Trophoblast cell (in vitro differentiated cells and primary cell): ENCODE results near the gene TBC1D12.

Source experiments
- DNase-seq, 2 donors: peaks; one replicate each; pipeline ENCODE4 v3.0.0-alpha.2; 2016
- H2AFZ ChIP-seq: 2 replicates; pipeline ENCODE4 v1.6.1; 2013; ENCODE audit warnings: low read length, moderate library complexity, mild to moderate bottlenecking; ENCODE audit not compliant: insufficient read depth, poor library complexity
- H2AK5ac ChIP-seq: 2 replicates; pipeline ENCODE4 v1.6.1; 2013; ENCODE audit warnings: mild to moderate bottlenecking, low read length
- H2BK120ac ChIP-seq: 2 replicates; pipeline ENCODE4 v1.6.1; 2013; ENCODE audit warnings: low read length, mild to moderate bottlenecking, moderate library complexity; ENCODE audit not compliant: insufficient read depth, poor library complexity
- H2BK12ac ChIP-seq: 2 replicates; pipeline ENCODE4 v1.6.1; 2013; ENCODE audit warnings: mild to moderate bottlenecking, low read length, moderate library complexity
- H2BK5ac ChIP-seq: 2 replicates; pipeline ENCODE4 v1.6.1; 2013; ENCODE audit warnings: low read length, low read depth, moderate library complexity, mild to moderate bottlenecking; ENCODE audit not compliant: poor library complexity
- H3K14ac ChIP-seq: 2 replicates; pipeline ENCODE4 v1.6.1; 2013; ENCODE audit warnings: mild to moderate bottlenecking, low read length
- H3K18ac ChIP-seq: 2 replicates; pipeline ENCODE4 v1.6.1; 2013; ENCODE audit warnings: mild to moderate bottlenecking, low read length
- H3K23ac ChIP-seq: 2 replicates; pipeline ENCODE4 v1.6.1; 2013; ENCODE audit warnings: low read length
- H3K27ac ChIP-seq: 2 replicates; pipeline ENCODE4 v1.5.1; 2013; ENCODE audit warnings: low read depth, mild to moderate bottlenecking, inconsistent platforms, low read length, moderate library complexity
- H3K27me3 ChIP-seq: 2 replicates; pipeline ENCODE4 v1.6.1; 2013; ENCODE audit warnings: inconsistent platforms, mild to moderate bottlenecking, low read length, moderate library complexity; ENCODE audit not compliant: insufficient read depth
- H3K36me3 ChIP-seq, 2 experiments: 1 replicate in 1 of 2; 2 replicates in 1 of 2; pipeline ENCODE4 v1.6.1; 2013; ENCODE audit warnings: low read length in 2 of 2, mild to moderate bottlenecking in 2 of 2, moderate library complexity in 1 of 2; ENCODE audit not compliant: insufficient read depth in 2 of 2, control insufficient read depth in 1 of 2
- H3K4ac ChIP-seq: 2 replicates; pipeline ENCODE4 v1.6.1; 2013; ENCODE audit warnings: low read depth, mild to moderate bottlenecking, low read length, moderate library complexity
- H3K4me1 ChIP-seq, 2 experiments: 1 replicate in 1 of 2; 2 replicates in 1 of 2; pipeline ENCODE4 v1.6.1; 2013; ENCODE audit warnings: low read length in 2 of 2, mild to moderate bottlenecking in 2 of 2, moderate library complexity in 1 of 2; ENCODE audit not compliant: insufficient read depth in 2 of 2, control insufficient read depth in 1 of 2
- H3K4me2 ChIP-seq: 2 replicates; pipeline ENCODE4 v1.6.1; 2013; ENCODE audit warnings: inconsistent platforms, mild to moderate bottlenecking, low read length, moderate library complexity
- H3K4me3 ChIP-seq: 2 replicates; pipeline ENCODE4 v1.5.1; 2013; ENCODE audit warnings: mild to moderate bottlenecking, low read depth, low read length, inconsistent platforms
- H3K79me1 ChIP-seq: one replicate; pipeline ENCODE4 v1.6.1; 2013; ENCODE audit warnings: low read length
- H3K79me2 ChIP-seq: 2 replicates; pipeline ENCODE4 v1.6.1; 2013; ENCODE audit warnings: low read length, mild to moderate bottlenecking; ENCODE audit not compliant: control insufficient read depth, insufficient read depth, poor library complexity
- H3K9ac ChIP-seq: 2 replicates; pipeline ENCODE4 v1.6.1; 2013; ENCODE audit warnings: mild to moderate bottlenecking, low read length
- H3K9me3 ChIP-seq: 2 replicates; pipeline ENCODE4 v1.6.1; 2013; ENCODE audit warnings: low read depth, mild to moderate bottlenecking, control low read depth, inconsistent platforms, low read length; ENCODE audit not compliant: insufficient read depth
- H4K12ac ChIP-seq: 2 replicates; pipeline ENCODE4 v1.6.1; 2013; ENCODE audit warnings: low read depth, mild to moderate bottlenecking, low read length, moderate library complexity
- H4K8ac ChIP-seq: 2 replicates; pipeline ENCODE4 v1.6.1; 2013; ENCODE audit warnings: low read depth, mild to moderate bottlenecking, low read length, moderate library complexity
- H4K91ac ChIP-seq: one replicate; pipeline ENCODE4 v1.6.1; 2013; ENCODE audit warnings: low read depth, mild to moderate bottlenecking, low read length, moderate library complexity
- WGBS: extraction: QIAGEN DNeasy Blood & Tissue Kit; methylation state at CpG from one replicate; pipeline ENCODE4 v1.1.7; 2013; ENCODE audit warnings: missing lambda C conversion rate; ENCODE audit not compliant: insufficient read length, insufficient coverage; ENCODE audit errors: extremely low coverage; 5-methylcytosine and 5-hydroxymethylcytosine counted together

TBC1D12 gene

DNA sequence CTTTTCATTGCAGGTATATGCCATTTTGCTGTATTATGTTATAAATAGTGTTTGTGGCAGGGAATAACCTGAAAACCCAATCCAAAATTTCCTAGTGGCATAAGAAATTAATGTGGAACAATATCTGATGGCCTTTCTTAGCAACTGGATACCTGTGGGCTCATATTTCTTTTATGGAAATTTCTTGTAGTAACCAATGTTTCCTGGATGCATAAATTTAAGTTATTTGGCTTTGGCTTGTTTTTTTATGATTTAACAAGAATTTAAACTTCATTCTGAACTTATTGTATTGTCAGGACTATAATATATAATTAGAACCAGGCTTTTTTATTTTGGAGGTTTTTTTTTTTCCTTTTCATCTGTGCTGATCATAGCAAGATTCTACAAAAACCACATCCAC is 30.1 kb downstream of the TBC1D12 start:
- Histone ChIP-seq H3K14ac (no peak overlapping the region), H3K79me1 (no peaks in the 10 kb centered on the region), H3K36me3 (no peaks in the 10 kb centered on the region), H3K9me3 (no peaks in the 10 kb centered on the region), H2BK5ac (no peak overlapping the region), H2AK5ac (no peak overlapping the region), H4K8ac (no peak overlapping the region), H2AFZ (no peak overlapping the region), H3K18ac (no peak overlapping the region), H3K79me2 (no peaks in the 10 kb centered on the region), H2BK120ac (no peak overlapping the region), H3K27me3 (no peaks in the 10 kb centered on the region), H3K4ac (no peak overlapping the region), H3K23ac (no peak overlapping the region), H3K4me2 (no peak overlapping the region), H3K9ac (no peak overlapping the region), H2BK12ac (no peak overlapping the region), H4K12ac (no peak overlapping the region), H3K4me1 (no peaks in the 10 kb centered on the region), H4K91ac (no peak overlapping the region), H3K27ac (no peak overlapping the region), H3K4me3 (no peak overlapping the region)
- DNase-seq, result no peak

DNA sequence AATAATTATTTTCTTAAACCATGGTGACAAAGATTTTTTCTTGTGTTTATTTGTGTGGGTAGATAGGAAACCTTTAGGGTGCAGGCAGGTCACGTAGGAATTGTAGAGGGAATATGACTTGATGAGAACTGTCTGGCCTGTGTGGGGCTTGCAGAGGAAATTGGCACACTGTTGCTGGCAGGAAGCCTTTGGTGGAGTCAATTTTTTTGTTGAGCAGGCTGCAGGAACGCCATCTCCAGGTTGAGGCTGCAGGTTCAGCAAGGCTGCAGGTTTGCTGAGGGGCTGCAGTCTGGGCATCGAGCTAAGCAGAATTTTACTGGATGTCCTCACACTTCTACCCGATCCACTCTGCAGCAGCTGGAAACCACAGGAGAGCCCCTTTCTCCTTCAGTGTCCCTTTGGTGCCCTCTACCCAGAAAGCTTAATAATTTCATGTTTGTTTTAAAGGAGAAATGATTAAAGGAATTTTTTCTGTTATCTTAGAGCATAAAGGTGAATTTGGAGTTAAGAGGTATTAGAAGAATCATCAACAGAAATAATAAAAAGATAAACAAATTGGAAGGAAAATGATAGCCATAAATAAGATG is 37.0 kb downstream of the TBC1D12 start:
- H3K4me3 ChIP-seq, result no peak overlapping the region
- no peaks in the 10 kb centered on the region for H3K27me3 ChIP-seq
- no peak overlapping the region for H3K14ac ChIP-seq
- no peak overlapping the region for H3K18ac ChIP-seq
- H4K8ac ChIP-seq, result no peak overlapping the region
- no peak overlapping the region for H2AFZ ChIP-seq
- H3K36me3 ChIP-seq, result no peaks in the 10 kb centered on the region
- no peak overlapping the region for H3K4ac ChIP-seq
- no peaks in the 10 kb centered on the region for H3K4me1 ChIP-seq
- H2BK5ac ChIP-seq, result no peak overlapping the region
- H4K91ac ChIP-seq, result no peak overlapping the region
- no peaks in the 10 kb centered on the region for H3K9me3 ChIP-seq
- H2BK12ac ChIP-seq, result no peak overlapping the region
- no peak overlapping the region for H3K4me2 ChIP-seq
- H3K27ac ChIP-seq, result no peak overlapping the region
- no peak overlapping the region for H3K23ac ChIP-seq
- no CpG with 5 or more reads among the region's 4 CpGs for WGBS
- no peak overlapping the region for H2AK5ac ChIP-seq
- H3K9ac ChIP-seq, result no peak overlapping the region
- H4K12ac ChIP-seq, result no peak overlapping the region
- DNase-seq, result no peak
- no peaks in the 10 kb centered on the region for H3K79me1 ChIP-seq
- no peaks in the 10 kb centered on the region for H3K79me2 ChIP-seq
- no peak overlapping the region for H2BK120ac ChIP-seq

DNA sequence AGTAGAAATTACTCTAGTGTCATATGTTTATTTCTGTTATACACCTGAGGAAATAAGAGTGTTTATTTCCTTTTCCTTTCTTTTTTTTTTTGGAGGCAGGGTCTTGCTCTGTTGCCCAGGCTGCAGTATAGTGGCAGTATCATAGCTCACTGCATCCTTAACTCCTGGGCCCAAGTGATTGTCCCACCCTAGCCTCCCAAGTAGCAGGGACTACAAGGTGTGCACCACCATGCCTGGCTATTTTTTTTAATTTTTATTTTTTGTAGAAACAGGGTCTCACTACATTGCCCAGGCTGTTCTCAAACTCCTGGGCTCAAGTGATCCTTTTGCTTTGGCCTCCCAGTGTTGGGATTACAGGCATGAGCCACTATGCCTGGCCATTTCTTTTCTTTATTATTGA is 37.8 kb downstream of the TBC1D12 start:
- no peak overlapping the region for H2AFZ ChIP-seq
- H2BK120ac ChIP-seq, result no peak overlapping the region
- H3K79me1 ChIP-seq, result no peaks in the 10 kb centered on the region
- H4K8ac ChIP-seq, result no peak overlapping the region
- H4K91ac ChIP-seq, result no peak overlapping the region
- no peak overlapping the region for H3K18ac ChIP-seq
- H2BK5ac ChIP-seq, result no peak overlapping the region
- no peak overlapping the region for H2BK12ac ChIP-seq
- no peak for DNase-seq
- no peak overlapping the region for H3K9ac ChIP-seq
- H3K9me3 ChIP-seq, result no peaks in the 10 kb centered on the region
- H3K27me3 ChIP-seq, result no peaks in the 10 kb centered on the region
- H3K23ac ChIP-seq, result no peak overlapping the region
- H3K4me2 ChIP-seq, result no peak overlapping the region
- H3K4ac ChIP-seq, result no peak overlapping the region
- no peak overlapping the region for H3K27ac ChIP-seq
- no peaks in the 10 kb centered on the region for H3K36me3 ChIP-seq
- H3K4me1 ChIP-seq, result no peaks in the 10 kb centered on the region
- no peak overlapping the region for H3K4me3 ChIP-seq
- H4K12ac ChIP-seq, result no peak overlapping the region
- no peak overlapping the region for H3K14ac ChIP-seq
- H2AK5ac ChIP-seq, result no peak overlapping the region
- no peaks in the 10 kb centered on the region for H3K79me2 ChIP-seq

GRCh38 chr10:94443047-94443446 is 40.7 kb downstream of the TBC1D12 start:
- H3K4me2 ChIP-seq, result no peak overlapping the region
- H3K18ac ChIP-seq, result no peak overlapping the region
- no peak overlapping the region for H2AFZ ChIP-seq
- H3K79me2 ChIP-seq, result no peaks in the 10 kb centered on the region
- no peaks in the 10 kb centered on the region for H3K36me3 ChIP-seq
- H3K79me1 ChIP-seq, result no peaks in the 10 kb centered on the region
- H3K9ac ChIP-seq, result no peak overlapping the region
- no peak overlapping the region for H4K91ac ChIP-seq
- no peak overlapping the region for H4K12ac ChIP-seq
- no peak overlapping the region for H3K23ac ChIP-seq
- H2BK120ac ChIP-seq, result no peak overlapping the region
- no peaks in the 10 kb centered on the region for H3K27me3 ChIP-seq
- H3K4me3 ChIP-seq, result no peak overlapping the region
- no peak overlapping the region for H2AK5ac ChIP-seq
- H3K27ac ChIP-seq, result no peak overlapping the region
- no peak overlapping the region for H4K8ac ChIP-seq
- H2BK5ac ChIP-seq, result no peak overlapping the region
- no peak overlapping the region for H3K4ac ChIP-seq
- no peak for DNase-seq
- no peak overlapping the region for H2BK12ac ChIP-seq
- no CpG with 5 or more reads among the region's 2 CpGs for WGBS
- no peaks in the 10 kb centered on the region for H3K9me3 ChIP-seq
- H3K14ac ChIP-seq, result no peak overlapping the region
- no peaks in the 10 kb centered on the region for H3K4me1 ChIP-seq
